NCI-H69 (cell line): Measurements from ENCODE around the gene KRTAP10-7.
"Not testable (repeated sequence)": the region's sequence is repeated elsewhere in the genome, so short reads cannot be mapped to it uniquely, and the experiment has no call there.

Experiments used
- DNase-seq: peaks from one replicate; lab custom pipeline; 2025; lab: John Stamatoyannopoulos, UW

The KRTAP10-7 gene

GRCh38 chr21:44590897-44591800 is 9.2 kb upstream of the KRTAP10-7 start:
- DNase-seq: peak; percentile 95

GRCh38 chr21:44591801-44592130 is 8.6 kb upstream of the KRTAP10-7 start:
- not testable (repeated sequence) for DNase-seq

- DNase-seq: peak; percentile 45
Measured at GRCh38 chr21:44592446-44593311, 7.7 kb upstream of the KRTAP10-7 start, which contains the start of gene KRTAP10-6. Gene KRTAP10-6 (minus strand): TSS chr21:44592505. CDS start chr21:44592484, 21 bp downstream.

GRCh38 chr21:44593598-44594405 is 6.6 kb upstream of the KRTAP10-7 start:
- peak; percentile 50 for DNase-seq

- DNase-seq: no peak
Measured at GRCh38 chr21:44594406-44594916, 5.9 kb upstream of the KRTAP10-7 start.

GRCh38 chr21:44595524-44595923 is 4.9 kb upstream of the KRTAP10-7 start:
- no peak for DNase-seq

GRCh38 chr21:44596068-44596725 is 4.2 kb upstream of the KRTAP10-7 start:
- no peak for DNase-seq

- peak; percentile 61 for DNase-seq
Measured at GRCh38 chr21:44598061-44598460, 2.3 kb upstream of the KRTAP10-7 start.

GRCh38 chr21:44599264-44600029 is 950 bp upstream of the KRTAP10-7 start:
- DNase-seq: no peak

GRCh38 chr21:44601091-44601490 is 694 bp downstream of the KRTAP10-7 start:
- DNase-seq: peak; percentile 91

GRCh38 chr21:44601596-44602462 is 1.4 kb downstream of the KRTAP10-7 start:
- peak; percentile 78 for DNase-seq

GRCh38 chr21:44602463-44602850 is 2.1 kb downstream of the KRTAP10-7 start:
- no peak for DNase-seq

- DNase-seq: no peak
Measured at GRCh38 chr21:44603109-44603875, 2.9 kb downstream of the KRTAP10-7 start.

- DNase-seq: no peak
Measured at GRCh38 chr21:44603911-44604310, 3.5 kb downstream of the KRTAP10-7 start.

- no peak for DNase-seq
Measured at GRCh38 chr21:44606495-44606894, 6.1 kb downstream of the KRTAP10-7 start.

GRCh38 chr21:44609193-44609592 is 8.8 kb downstream of the KRTAP10-7 start:
- DNase-seq: no peak

- DNase-seq: not testable (repeated sequence)
Measured at GRCh38 chr21:44610157-44610843, 9.9 kb downstream of the KRTAP10-7 start.

- DNase-seq: no peak
Measured at GRCh38 chr21:44611551-44611950, 11.2 kb downstream of the KRTAP10-7 start.
